IgD-negative memory B cell (primary cell): ENCODE data around the gene ADSS2. TPM values are rescaled to one million over a fixed set of nuclear protein-coding genes. Genes with fewer than 3 reads are reported as not detected.
A peak's percentile ranks its signal among the peaks of the same experiment; 100 is the strongest.

Experiments used
- H3K27ac Mint-ChIP-seq, 3 donors: one replicate each; pipeline ENCODE4 v1.8.0; 2020 to 2022; ENCODE audit warnings: mild to moderate bottlenecking in 3 of 3, mixed read lengths in 3 of 3, moderate library complexity in 1 of 3
- H3K27me3 Mint-ChIP-seq: one replicate; pipeline ENCODE4 v1.8.0; 2021; ENCODE audit warnings: mixed read lengths
- H3K36me3 Mint-ChIP-seq: one replicate; pipeline ENCODE4 v1.8.0; 2020; ENCODE audit warnings: mild to moderate bottlenecking, mixed read lengths
- H3K4me1 Mint-ChIP-seq, 3 donors: one replicate each; pipeline ENCODE4 v1.8.0; 2020 to 2022; ENCODE audit warnings: mixed read lengths in 3 of 3, mild to moderate bottlenecking in 1 of 3
- H3K4me3 Mint-ChIP-seq, 4 donors: one replicate each; pipeline ENCODE4 v1.8.0; 2020 to 2022; ENCODE audit warnings: mild to moderate bottlenecking in 4 of 4, mixed read lengths in 4 of 4, moderate library complexity in 3 of 4
- H3K9me3 Mint-ChIP-seq, 3 donors: one replicate each; pipeline ENCODE4 v1.8.0; 2020 to 2021; ENCODE audit warnings: mixed read lengths in 3 of 3, mild to moderate bottlenecking in 1 of 3
- polyA plus RNA-seq: library from polyadenylated mRNA; unstranded; fragments of 300-500 nt; fragmentation: Illumina TruSeq; gene quantifications from one replicate; pipeline ENCODE4 v1.2.3, GENCODE V29; 2021

Gene ADSS2
- polyA plus RNA-seq, 1 donor from 2014 or later, result 19.6 TPM

GRCh38 chr1:244450597-244451538 is 841 bp downstream of the ADSS2 start:
- Mint-ChIP-seq H3K9me3 (no peaks in the 10 kb centered on the region), H3K4me3 (peak overlapping the region; percentile 91 to 99 (median 98)), H3K27ac (peak overlapping the region; percentile 91 to 98 (median 97)), H3K4me1 (peaks cover 30 to 42% (median 31%) of the 10 kb centered on the region in 3 donors), H3K27me3 (no peaks in the 10 kb centered on the region), H3K36me3 (peaks cover 7% of the 10 kb centered on the region)

GRCh38 chr1:244449936-244450508 is 1.7 kb downstream of the ADSS2 start:
- Mint-ChIP-seq H3K27ac (peak overlapping the region; percentile 91 to 98 (median 97)), H3K27me3 (no peaks in the 10 kb centered on the region), H3K9me3 (no peaks in the 10 kb centered on the region), H3K36me3 (peaks cover 7% of the 10 kb centered on the region), H3K4me3 (peak overlapping the region; percentile 91 to 99 (median 98)), H3K4me1 (peaks cover 35 to 50% (median 39%) of the 10 kb centered on the region in 3 donors)

GRCh38 chr1:244448279-244449036 is 3.3 kb downstream of the ADSS2 start:
- Mint-ChIP-seq H3K36me3 (peaks cover 5% of the 10 kb centered on the region), H3K4me3 (peak overlapping the region in 3 of 4 donors; percentile 10 to 63 (median 24)), H3K27me3 (no peaks in the 10 kb centered on the region), H3K4me1 (peaks cover 37 to 53% (median 43%) of the 10 kb centered on the region in 3 donors), H3K9me3 (no peaks in the 10 kb centered on the region), H3K27ac (no peak overlapping the region)

GRCh38 chr1:244447552-244447951 is 4.2 kb downstream of the ADSS2 start:
- H3K36me3 Mint-ChIP-seq, result peaks cover 5% of the 10 kb centered on the region
- H3K4me3 Mint-ChIP-seq, result no peak overlapping the region
- H3K27me3 Mint-ChIP-seq, result no peaks in the 10 kb centered on the region
- peaks cover 37 to 58% (median 43%) of the 10 kb centered on the region in 3 donors for H3K4me1 Mint-ChIP-seq
- H3K27ac Mint-ChIP-seq, result peak overlapping the region in 1 of 3 donors; percentile 20
- no peaks in the 10 kb centered on the region for H3K9me3 Mint-ChIP-seq

- no peak overlapping the region for H3K27ac Mint-ChIP-seq
- no peak overlapping the region for H3K4me3 Mint-ChIP-seq
- peaks cover 34 to 54% (median 39%) of the 10 kb centered on the region in 3 donors for H3K4me1 Mint-ChIP-seq
- no peaks in the 10 kb centered on the region for H3K27me3 Mint-ChIP-seq
- peaks cover 3% of the 10 kb centered on the region for H3K36me3 Mint-ChIP-seq
- no peaks in the 10 kb centered on the region for H3K9me3 Mint-ChIP-seq
Observed at GRCh38 chr1:244447024-244447423, 4.7 kb downstream of the ADSS2 start.

GRCh38 chr1:244445320-244446181 is 6.2 kb downstream of the ADSS2 start:
- Mint-ChIP-seq H3K9me3 (no peaks in the 10 kb centered on the region), H3K27ac (peak overlapping the region in 1 of 3 donors; percentile 72), H3K4me1 (peaks cover 33 to 54% (median 34%) of the 10 kb centered on the region in 3 donors), H3K4me3 (peak overlapping the region in 3 of 4 donors; percentile 11 to 40 (median 20)), H3K36me3 (peaks cover 3% of the 10 kb centered on the region), H3K27me3 (no peaks in the 10 kb centered on the region)

- peaks cover 27 to 48% (median 30%) of the 10 kb centered on the region in 3 donors for H3K4me1 Mint-ChIP-seq
- H3K27ac Mint-ChIP-seq, result no peak overlapping the region
- H3K4me3 Mint-ChIP-seq, result peak overlapping the region in 2 of 4 donors; percentile 14 to 40
- H3K9me3 Mint-ChIP-seq, result no peaks in the 10 kb centered on the region
- no peaks in the 10 kb centered on the region for H3K27me3 Mint-ChIP-seq
- peaks cover 3% of the 10 kb centered on the region for H3K36me3 Mint-ChIP-seq
Observed at GRCh38 chr1:244444854-244445253, 6.9 kb downstream of the ADSS2 start.

- Mint-ChIP-seq H3K9me3 (no peaks in the 10 kb centered on the region), H3K4me1 (peaks cover 20 to 39% (median 32%) of the 10 kb centered on the region in 3 donors)
Observed at GRCh38 chr1:244442850-244443249, 8.9 kb downstream of the ADSS2 start.

GRCh38 chr1:244439391-244440032 is 12.2 kb downstream of the ADSS2 start:
- no peaks in the 10 kb centered on the region for H3K27me3 Mint-ChIP-seq
- no peaks in the 10 kb centered on the region for H3K9me3 Mint-ChIP-seq
- no peak overlapping the region for H3K27ac Mint-ChIP-seq
- H3K4me1 Mint-ChIP-seq, result peaks cover 4 to 11% (median 11%) of the 10 kb centered on the region in 3 donors
- peaks cover 7% of the 10 kb centered on the region for H3K36me3 Mint-ChIP-seq
- H3K4me3 Mint-ChIP-seq, result no peak overlapping the region

More at GRCh38 chr1:244442850-244443249, 8.9 kb downstream of the ADSS2 start:
- no peak overlapping the region for H3K27ac Mint-ChIP-seq
- H3K27me3 Mint-ChIP-seq, result no peaks in the 10 kb centered on the region
- no peak overlapping the region for H3K4me3 Mint-ChIP-seq
- H3K36me3 Mint-ChIP-seq, result no peaks in the 10 kb centered on the region

GRCh38 chr1:244437086-244437468 is 14.6 kb downstream of the ADSS2 start:
- H3K9me3 Mint-ChIP-seq, result no peaks in the 10 kb centered on the region
- no peaks in the 10 kb centered on the region for H3K27me3 Mint-ChIP-seq
- peaks cover 3 to 13% (median 7%) of the 10 kb centered on the region in 3 donors for H3K4me1 Mint-ChIP-seq
- H3K4me3 Mint-ChIP-seq, result no peak overlapping the region
- H3K27ac Mint-ChIP-seq, result no peak overlapping the region
- peaks cover 9% of the 10 kb centered on the region for H3K36me3 Mint-ChIP-seq

GRCh38 chr1:244436336-244437085 is 15.2 kb downstream of the ADSS2 start:
- Mint-ChIP-seq H3K4me1 (peaks cover 2 to 13% (median 7%) of the 10 kb centered on the region in 3 donors), H3K9me3 (no peaks in the 10 kb centered on the region), H3K36me3 (peaks cover 9% of the 10 kb centered on the region), H3K27ac (peak overlapping the region in 1 of 3 donors; percentile 53), H3K4me3 (no peak overlapping the region), H3K27me3 (no peaks in the 10 kb centered on the region)

GRCh38 chr1:244435562-244436205 is 16.0 kb downstream of the ADSS2 start:
- H3K36me3 Mint-ChIP-seq, result peaks cover 9% of the 10 kb centered on the region
- H3K4me3 Mint-ChIP-seq, result no peak overlapping the region
- H3K27me3 Mint-ChIP-seq, result no peaks in the 10 kb centered on the region
- no peaks in the 10 kb centered on the region for H3K9me3 Mint-ChIP-seq
- H3K27ac Mint-ChIP-seq, result peak overlapping the region in 1 of 3 donors; percentile 19
- H3K4me1 Mint-ChIP-seq, result peaks cover 2 to 13% (median 7%) of the 10 kb centered on the region in 3 donors

GRCh38 chr1:244431166-244431565 is 20.5 kb downstream of the ADSS2 start:
- Mint-ChIP-seq H3K27ac (no peak overlapping the region), H3K4me3 (no peak overlapping the region), H3K36me3 (peaks cover 10% of the 10 kb centered on the region), H3K27me3 (no peaks in the 10 kb centered on the region), H3K4me1 (peaks cover 3 to 9% (median 6%) of the 10 kb centered on the region in 3 donors), H3K9me3 (no peaks in the 10 kb centered on the region)
